SK-N-SH treated with all-trans-retinoic acid at 6 μM for 48 hours (cell line): ENCODE measurements around the gene FERD3L.

Experiments
- ATAC-seq: fragments of 200-7000 bp; cut with Tn5 transposase; 3 replicates; pipeline ENCODE4 v1.9.1; 2020; ENCODE audit warnings: mild to moderate bottlenecking, moderate library complexity
- ARNTL ChIP-seq: fragments of 450-650 bp; formaldehyde crosslinking; IDR thresholded peaks from 2 replicates; pipeline ENCODE4 v1.5.0; 2020; ENCODE audit warnings: low read depth, mild to moderate bottlenecking, moderate library complexity, borderline replicate concordance
- BACH2 ChIP-seq: fragments of 250-450 bp; sonication (Bioruptor Pico); IDR thresholded peaks from 2 replicates; pipeline ENCODE4 v1.9.0; 2021; ENCODE audit warnings: mild to moderate bottlenecking, borderline replicate concordance
- ESRRG ChIP-seq: fragments of 250-450 bp; sonication (Bioruptor Pico); IDR thresholded peaks from 2 replicates; pipeline ENCODE4 v1.6.1; 2021; ENCODE audit warnings: mild to moderate bottlenecking
- GLIS3 ChIP-seq: fragments of 250-450 bp; sonication (Bioruptor Pico); IDR thresholded peaks from 2 replicates; pipeline ENCODE4 v1.5.0; 2020; ENCODE audit warnings: mild to moderate bottlenecking, moderate library complexity
- ISL1 ChIP-seq: fragments of 250-450 bp; sonication (Bioruptor Pico); IDR thresholded peaks from 2 replicates; pipeline ENCODE4 v2.1.2; 2022; ENCODE audit warnings: mild to moderate bottlenecking, moderate library complexity
- OSR1 ChIP-seq: fragments of 250-450 bp; sonication (Bioruptor Pico); IDR thresholded peaks from 2 replicates; pipeline ENCODE4 v1.8.0; 2022; ENCODE audit warnings: moderate library complexity, mild to moderate bottlenecking, inconsistent platforms
- PATZ1 ChIP-seq: fragments of 250-450 bp; sonication (Bioruptor Pico); IDR thresholded peaks from 2 replicates; pipeline ENCODE4 v1.8.0; 2020; ENCODE audit warnings: mild to moderate bottlenecking, moderate library complexity, borderline replicate concordance
- POU6F1 ChIP-seq: fragments of 250-450 bp; sonication (Bioruptor Pico); IDR thresholded peaks from 2 replicates; pipeline ENCODE4 v1.8.0; 2021; ENCODE audit warnings: low read depth, mild to moderate bottlenecking, moderate library complexity, borderline replicate concordance
- PPARA ChIP-seq: fragments of 250-450 bp; sonication (Bioruptor Pico); IDR thresholded peaks from 2 replicates; pipeline ENCODE4 v1.5.0; 2020; ENCODE audit warnings: mild to moderate bottlenecking, borderline replicate concordance
- RARB ChIP-seq: fragments of 250-450 bp; sonication (Bioruptor Pico); IDR thresholded peaks from 2 replicates; pipeline ENCODE4 v1.8.0; 2021; ENCODE audit warnings: mild to moderate bottlenecking, moderate library complexity
- SNAI2 ChIP-seq: fragments of 250-450 bp; sonication (Bioruptor Pico); IDR thresholded peaks from 2 replicates; pipeline ENCODE4 v1.5.0; 2020; ENCODE audit warnings: mild to moderate bottlenecking, moderate library complexity
- TCF4 ChIP-seq: fragments of 250-450 bp; sonication (Bioruptor Pico); IDR thresholded peaks from 2 replicates; pipeline ENCODE4 v1.8.0; 2021; ENCODE audit warnings: mild to moderate bottlenecking, moderate library complexity, borderline replicate concordance
- TOX ChIP-seq: fragments of 250-450 bp; sonication (Bioruptor Pico); IDR thresholded peaks from 2 replicates; pipeline ENCODE4 v1.8.0; 2021; ENCODE audit warnings: mild to moderate bottlenecking, moderate library complexity, borderline replicate concordance
- TSHZ2 ChIP-seq: fragments of 250-450 bp; sonication (Bioruptor Pico); IDR thresholded peaks from 2 replicates; pipeline ENCODE4 v1.5.0; 2020; ENCODE audit warnings: mild to moderate bottlenecking, moderate library complexity
- ZC3H10 ChIP-seq: fragments of 250-450 bp; sonication (Bioruptor Pico); IDR thresholded peaks from 2 replicates; pipeline ENCODE4 v1.5.1; 2021; ENCODE audit warnings: mild to moderate bottlenecking, moderate library complexity
- ZFP3 ChIP-seq: fragments of 250-450 bp; sonication (Bioruptor Pico); IDR thresholded peaks from 2 replicates; pipeline ENCODE4 v1.5.0; 2020; ENCODE audit warnings: mild to moderate bottlenecking, moderate library complexity
- ZFP30 ChIP-seq: fragments of 450-650 bp; formaldehyde crosslinking; IDR thresholded peaks from 2 replicates; pipeline ENCODE4 v1.5.0; 2022; ENCODE audit warnings: mild to moderate bottlenecking, moderate library complexity
- ZNF565 ChIP-seq: fragments of 450-650 bp; formaldehyde crosslinking; conservative IDR thresholded peaks from 2 replicates; pipeline ENCODE4 v1.5.0; 2020; ENCODE audit warnings: low read depth, mild to moderate bottlenecking, moderate library complexity
- ZNF70 ChIP-seq: fragments of 450-650 bp; formaldehyde crosslinking; IDR thresholded peaks from 2 replicates; pipeline ENCODE4 v1.5.0; 2020; ENCODE audit warnings: mild to moderate bottlenecking, moderate library complexity
- ZNF8 ChIP-seq: fragments of 450-650 bp; formaldehyde crosslinking; IDR thresholded peaks from 2 replicates; pipeline ENCODE4 v1.5.0; 2020; ENCODE audit warnings: mild to moderate bottlenecking, moderate library complexity
- TF ChIP-seq, protein P1 (sequence below): fragments of 250-450 bp; sonication (Bioruptor Pico); IDR thresholded peaks from 2 replicates; pipeline ENCODE4 v1.5.1; 2021; ENCODE audit warnings: mild to moderate bottlenecking, moderate library complexity
- TF ChIP-seq, protein P2 (sequence below): fragments of 250-450 bp; sonication (Bioruptor Pico); IDR thresholded peaks from 2 replicates; pipeline ENCODE4 v1.5.1; 2020; ENCODE audit warnings: low read depth, mild to moderate bottlenecking, moderate library complexity

FERD3L gene

GRCh38 chr7:19105546-19105945 lies 39.7 kb downstream of the FERD3L start:
- ATAC-seq: no peak
- no peak for TF ChIP-seq BACH2 (CRISPR knock-in tag)
- TF ChIP-seq, protein P1, sequence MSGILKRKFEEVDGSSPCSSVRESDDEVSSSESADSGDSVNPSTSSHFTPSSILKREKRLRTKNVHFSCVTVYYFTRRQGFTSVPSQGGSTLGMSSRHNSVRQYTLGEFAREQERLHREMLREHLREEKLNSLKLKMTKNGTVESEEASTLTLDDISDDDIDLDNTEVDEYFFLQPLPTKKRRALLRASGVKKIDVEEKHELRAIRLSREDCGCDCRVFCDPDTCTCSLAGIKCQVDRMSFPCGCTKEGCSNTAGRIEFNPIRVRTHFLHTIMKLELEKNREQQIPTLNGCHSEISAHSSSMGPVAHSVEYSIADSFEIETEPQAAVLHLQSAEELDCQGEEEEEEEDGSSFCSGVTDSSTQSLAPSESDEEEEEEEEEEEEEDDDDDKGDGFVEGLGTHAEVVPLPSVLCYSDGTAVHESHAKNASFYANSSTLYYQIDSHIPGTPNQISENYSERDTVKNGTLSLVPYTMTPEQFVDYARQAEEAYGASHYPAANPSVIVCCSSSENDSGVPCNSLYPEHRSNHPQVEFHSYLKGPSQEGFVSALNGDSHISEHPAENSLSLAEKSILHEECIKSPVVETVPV (CRISPR knock-in tag): no peak
- TF ChIP-seq ZFP30 (CRISPR knock-in tag): no peak
- TF ChIP-seq SNAI2: no peak
- no peak for TF ChIP-seq TOX (CRISPR knock-in tag)
- TF ChIP-seq ZNF565 (CRISPR knock-in tag): no peak
- no peak for TF ChIP-seq PPARA (CRISPR knock-in tag)
- TF ChIP-seq, protein P2, sequence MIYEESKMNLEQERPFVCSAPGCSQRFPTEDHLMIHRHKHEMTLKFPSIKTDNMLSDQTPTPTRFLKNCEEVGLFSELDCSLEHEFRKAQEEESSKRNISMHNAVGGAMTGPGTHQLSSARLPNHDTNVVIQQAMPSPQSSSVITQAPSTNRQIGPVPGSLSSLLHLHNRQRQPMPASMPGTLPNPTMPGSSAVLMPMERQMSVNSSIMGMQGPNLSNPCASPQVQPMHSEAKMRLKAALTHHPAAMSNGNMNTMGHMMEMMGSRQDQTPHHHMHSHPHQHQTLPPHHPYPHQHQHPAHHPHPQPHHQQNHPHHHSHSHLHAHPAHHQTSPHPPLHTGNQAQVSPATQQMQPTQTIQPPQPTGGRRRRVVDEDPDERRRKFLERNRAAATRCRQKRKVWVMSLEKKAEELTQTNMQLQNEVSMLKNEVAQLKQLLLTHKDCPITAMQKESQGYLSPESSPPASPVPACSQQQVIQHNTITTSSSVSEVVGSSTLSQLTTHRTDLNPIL (CRISPR knock-in tag): no peak
- TF ChIP-seq ZNF70: no peak
- no peak for TF ChIP-seq ISL1 (CRISPR knock-in tag)
- no peak for TF ChIP-seq ZC3H10 (CRISPR knock-in tag)
- TF ChIP-seq ESRRG (CRISPR knock-in tag): no peak
- TF ChIP-seq ZNF8: no peak
- TF ChIP-seq PATZ1 (CRISPR knock-in tag): no peak
- no peak for TF ChIP-seq ZFP3
- TF ChIP-seq ARNTL: no peak
- TF ChIP-seq RARB (CRISPR knock-in tag): no peak
- TF ChIP-seq GLIS3 (CRISPR knock-in tag): no peak
- no peak for TF ChIP-seq OSR1 (CRISPR knock-in tag)
- no peak for TF ChIP-seq TSHZ2 (CRISPR knock-in tag)
- TF ChIP-seq, all 23 proteins: peak for 0

- ATAC-seq: no peak
- TF ChIP-seq ZFP30 (CRISPR knock-in tag) (no peak), ISL1 (CRISPR knock-in tag) (no peak), ESRRG (CRISPR knock-in tag) (no peak), RARB (CRISPR knock-in tag) (no peak), ZFP3 (no peak)
Observed at GRCh38 chr7:19104811-19105210, 40.4 kb downstream of the FERD3L start.

- TF ChIP-seq TOX (CRISPR knock-in tag) (no peak), ZNF565 (CRISPR knock-in tag) (no peak), POU6F1 (no peak), TCF4 (CRISPR knock-in tag) (no peak), BACH2 (CRISPR knock-in tag) (no peak), TSHZ2 (CRISPR knock-in tag) (no peak), ISL1 (CRISPR knock-in tag) (no peak), PATZ1 (CRISPR knock-in tag) (no peak), ZNF70 (no peak), SNAI2 (no peak), ZFP3 (no peak), ESRRG (CRISPR knock-in tag) (no peak)
- no peak for ATAC-seq
Observed at GRCh38 chr7:19102884-19103283, 42.3 kb downstream of the FERD3L start.
